CD14-positive monocyte (primary cell): ENCODE measurements around the gene RAD50. TPM values are rescaled to one million over a fixed set of nuclear protein-coding genes. Genes with fewer than 3 reads are reported as not detected.
"Not testable (repeated sequence)": the region's sequence is repeated elsewhere in the genome, so short reads cannot be mapped to it uniquely, and the experiment has no call there.

Experiments
- DNase-seq, 3 donors: peaks; one replicate each; pipeline ENCODE4 v3.0.0-alpha.2; 2011 to 2022
- H2AFZ ChIP-seq: 2 replicates; pipeline ENCODE4 v1.6.0; 2012; ENCODE audit warnings: mild to moderate bottlenecking, low read depth, low read length, inconsistent platforms; ENCODE audit not compliant: insufficient read depth, poor library complexity, severe bottlenecking
- H3K27ac ChIP-seq, 2 donors: 1 replicate in 1 of 2; 2 replicates in 1 of 2; pipeline ENCODE4 v1.5.1; 2012 to 2013; ENCODE audit warnings: low read length in 2 of 2, control low read depth in 1 of 2, inconsistent platforms in 1 of 2, low read depth in 1 of 2, mild to moderate bottlenecking in 1 of 2
- H3K27me3 ChIP-seq, 2 donors: one replicate each; pipeline versions ENCODE4 v1.6.0 to v1.6.1; 2011 to 2013; ENCODE audit warnings: low read length in 2 of 2; ENCODE audit not compliant: control insufficient read depth in 2 of 2, insufficient read depth in 2 of 2
- H3K36me3 ChIP-seq, 2 donors: replicated peaks in 1 of 2; 1 replicate in 1 of 2; 2 replicates in 1 of 2; pipeline versions ENCODE4 v1.5.1 to v1.6.1; 2012 to 2013; ENCODE audit warnings: low read length in 2 of 2, control low read depth in 1 of 2, inconsistent platforms in 1 of 2, mild to moderate bottlenecking in 1 of 2; ENCODE audit not compliant: insufficient read depth in 2 of 2, control insufficient read depth in 1 of 2
- H3K4me1 ChIP-seq, 2 donors: 1 replicate in 1 of 2; 2 replicates in 1 of 2; pipeline versions ENCODE4 v1.5.1 to v1.6.1; 2012 to 2013; ENCODE audit warnings: low read length in 2 of 2, control low read depth in 1 of 2, inconsistent platforms in 1 of 2, mild to moderate bottlenecking in 1 of 2, moderate library complexity in 1 of 2; ENCODE audit not compliant: insufficient read depth in 2 of 2, control insufficient read depth in 1 of 2
- H3K4me2 ChIP-seq: replicated peaks from 2 replicates; pipeline ENCODE3; 2012; ENCODE audit warnings: low read length, moderate library complexity, mild to moderate bottlenecking; ENCODE audit not compliant: poor library complexity, severe bottlenecking; ENCODE audit errors: extremely low read depth
- H3K4me3 ChIP-seq, 3 experiments: fragments of 200-600 bp in 1 of 3; sonication (generic) in 1 of 3; replicated peaks in 1 of 3; 1 replicate in 2 of 3; 2 replicates in 1 of 3; pipeline ENCODE4 v1.5.1; 2011 to 2013; ENCODE audit warnings: low read length in 3 of 3, mild to moderate bottlenecking in 3 of 3, control low read depth in 2 of 3, low read depth in 2 of 3, inconsistent platforms in 1 of 3, moderate library complexity in 1 of 3
- H3K79me2 ChIP-seq: 2 replicates; pipeline ENCODE4 v1.6.0; 2012; ENCODE audit warnings: mild to moderate bottlenecking, control low read depth, inconsistent platforms, low read length, moderate library complexity; ENCODE audit not compliant: insufficient read depth
- H3K9ac ChIP-seq: 2 replicates; pipeline ENCODE4 v1.6.0; 2017; ENCODE audit warnings: low read length, mild to moderate bottlenecking; ENCODE audit not compliant: insufficient read depth, poor library complexity, severe bottlenecking
- H3K9me3 ChIP-seq, 2 donors: replicated peaks in 1 of 2; 1 replicate in 1 of 2; 2 replicates in 1 of 2; pipeline versions ENCODE4 v1.5.1 to v1.6.1; 2012 to 2013; ENCODE audit warnings: low read length in 2 of 2, control low read depth in 1 of 2; ENCODE audit not compliant: control insufficient read depth in 1 of 2, insufficient read depth in 1 of 2
- H4K20me1 ChIP-seq: 2 replicates; pipeline ENCODE4 v1.6.0; 2012; ENCODE audit warnings: mild to moderate bottlenecking, low read length, control low read depth, moderate library complexity; ENCODE audit not compliant: insufficient read depth
- H3K27ac Mint-ChIP-seq, 7 donors: one replicate each; pipeline ENCODE4 v1.8.0; 2020; ENCODE audit warnings: mild to moderate bottlenecking in 7 of 7, mixed read lengths in 7 of 7, moderate library complexity in 6 of 7, inconsistent platforms in 2 of 7
- H3K27me3 Mint-ChIP-seq, 3 donors: one replicate each; pipeline ENCODE4 v1.8.0; 2021 to 2022; ENCODE audit warnings: low read depth in 3 of 3, mild to moderate bottlenecking in 3 of 3, mixed read lengths in 3 of 3, moderate library complexity in 3 of 3, inconsistent platforms in 1 of 3
- H3K36me3 Mint-ChIP-seq, 2 donors: one replicate each; pipeline ENCODE4 v1.8.0; 2020; ENCODE audit warnings: mixed read lengths in 2 of 2, inconsistent platforms in 1 of 2, mild to moderate bottlenecking in 1 of 2
- H3K4me1 Mint-ChIP-seq: one replicate; pipeline ENCODE4 v1.8.0; 2020; ENCODE audit warnings: mild to moderate bottlenecking, mixed read lengths
- H3K4me3 Mint-ChIP-seq, 2 donors: one replicate each; pipeline ENCODE4 v1.8.0; 2020; ENCODE audit warnings: mild to moderate bottlenecking in 2 of 2, mixed read lengths in 2 of 2, moderate library complexity in 1 of 2
- H3K9me3 Mint-ChIP-seq, 7 donors: one replicate each; pipeline ENCODE4 v1.8.0; 2020 to 2022; ENCODE audit warnings: mixed read lengths in 7 of 7, mild to moderate bottlenecking in 6 of 7, moderate library complexity in 6 of 7, inconsistent platforms in 2 of 7
- WGBS: methylation state at CpG from one replicate; pipeline ENCODE4 v1.1.5; 2013; ENCODE audit warnings: missing lambda C conversion rate; ENCODE audit not compliant: insufficient coverage; 5-methylcytosine and 5-hydroxymethylcytosine counted together
- intact Hi-C, 2 donors: fragments of 100-400 bp; cut with micrococcal nuclease; formaldehyde crosslinking; loops; one replicate each; pipeline versions ENCODE4 v1.15.0 to v1.15.1; 2023
- polyA plus RNA-seq, 3 donors: library from polyadenylated mRNA; depleted of rRNA in 1 of 3; unstranded in 2 of 3; stranded (reverse) in 1 of 3; fragments of 300-500 nt in 2 of 3; fragments of >200 nt in 1 of 3; fragmentation: Illumina TruSeq in 2 of 3; gene quantifications; 1 replicate in 2 of 3; 2 replicates in 1 of 3; pipeline ENCODE4 v1.2.3, GENCODE V29; 2012 to 2021
- TF ChIP-seq, protein P1 (sequence below): fragments of 200-600 bp; IDR thresholded peaks from one replicate; pipeline ENCODE4 v1.8.0; 2022; ENCODE audit warnings: antibody characterized with exemption, mild to moderate bottlenecking

Gene RAD50
- polyA plus RNA-seq, 3 donors: 5.8 to 9.3 (median 8.2) TPM

DNA sequence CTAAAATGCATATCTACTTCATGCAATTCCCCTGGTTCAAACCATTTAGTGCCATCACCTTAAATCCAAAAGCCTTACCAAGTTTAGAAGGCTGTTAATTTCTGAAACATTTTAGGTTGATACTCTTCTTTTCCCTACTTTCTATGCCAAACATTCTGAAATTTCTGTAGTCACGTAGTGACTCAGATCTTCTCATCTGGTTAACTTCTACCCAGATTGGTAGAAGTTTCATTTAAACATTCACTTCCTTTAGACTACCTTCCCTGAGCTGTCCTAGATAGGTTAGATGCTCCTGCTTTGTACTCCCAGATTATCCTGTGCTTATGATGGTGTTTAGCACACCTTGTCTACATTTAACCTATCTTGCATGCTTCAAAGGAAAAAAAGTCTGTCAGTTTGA is 9.9 kb downstream of the RAD50 start:
- Histone ChIP-seq H3K4me2 (no peak overlapping the region), H2AFZ (no peak overlapping the region), H4K20me1 (peaks cover 5% of the 10 kb centered on the region), H3K79me2 (peaks cover 5% of the 10 kb centered on the region), H3K4me3 (no peak overlapping the region), H3K9me3 (peaks cover 14 to 21% of the 10 kb centered on the region in 2 donors), H3K27me3 (no peaks in the 10 kb centered on the region), H3K4me1 (no peaks in the 10 kb centered on the region), H3K36me3 (peaks cover 34 to 88% of the 10 kb centered on the region in 2 donors), H3K9ac (no peak overlapping the region), H3K27ac (no peak overlapping the region)
- peaks cover 44 to 46% of the 10 kb centered on the region in 2 donors for H3K36me3 Mint-ChIP-seq
- H3K27me3 Mint-ChIP-seq: no peaks in the 10 kb centered on the region
- peaks cover 0 to 3% (median 0%) of the 10 kb centered on the region in 7 donors for H3K9me3 Mint-ChIP-seq
- H3K27ac Mint-ChIP-seq: no peak overlapping the region
- WGBS: no CpG with 5 or more reads among the region's 1 CpG
- no peaks in the 10 kb centered on the region for H3K4me1 Mint-ChIP-seq
- intact Hi-C loops: no loop called here
- TF ChIP-seq, protein P1, sequence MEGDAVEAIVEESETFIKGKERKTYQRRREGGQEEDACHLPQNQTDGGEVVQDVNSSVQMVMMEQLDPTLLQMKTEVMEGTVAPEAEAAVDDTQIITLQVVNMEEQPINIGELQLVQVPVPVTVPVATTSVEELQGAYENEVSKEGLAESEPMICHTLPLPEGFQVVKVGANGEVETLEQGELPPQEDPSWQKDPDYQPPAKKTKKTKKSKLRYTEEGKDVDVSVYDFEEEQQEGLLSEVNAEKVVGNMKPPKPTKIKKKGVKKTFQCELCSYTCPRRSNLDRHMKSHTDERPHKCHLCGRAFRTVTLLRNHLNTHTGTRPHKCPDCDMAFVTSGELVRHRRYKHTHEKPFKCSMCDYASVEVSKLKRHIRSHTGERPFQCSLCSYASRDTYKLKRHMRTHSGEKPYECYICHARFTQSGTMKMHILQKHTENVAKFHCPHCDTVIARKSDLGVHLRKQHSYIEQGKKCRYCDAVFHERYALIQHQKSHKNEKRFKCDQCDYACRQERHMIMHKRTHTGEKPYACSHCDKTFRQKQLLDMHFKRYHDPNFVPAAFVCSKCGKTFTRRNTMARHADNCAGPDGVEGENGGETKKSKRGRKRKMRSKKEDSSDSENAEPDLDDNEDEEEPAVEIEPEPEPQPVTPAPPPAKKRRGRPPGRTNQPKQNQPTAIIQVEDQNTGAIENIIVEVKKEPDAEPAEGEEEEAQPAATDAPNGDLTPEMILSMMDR: no peak
- DNase-seq: no peak
- H3K4me3 Mint-ChIP-seq: no peak overlapping the region

GRCh38 chr5:132576123-132576522 is 19.3 kb downstream of the RAD50 start:
- peaks cover 45 to 70% of the 10 kb centered on the region in 2 donors for H3K36me3 ChIP-seq
- intact Hi-C loops: no loop called here
- H3K9ac ChIP-seq: no peak overlapping the region
- H3K27ac Mint-ChIP-seq: no peak overlapping the region
- H3K27me3 Mint-ChIP-seq: no peaks in the 10 kb centered on the region
- no peaks in the 10 kb centered on the region for H3K4me1 Mint-ChIP-seq
- no peaks in the 10 kb centered on the region for H3K27me3 ChIP-seq
- no CpG with 5 or more reads among the region's 1 CpG for WGBS
- H3K4me2 ChIP-seq: no peak overlapping the region
- TF ChIP-seq, protein P1: no peak
- H3K9me3 Mint-ChIP-seq: no peaks in the 10 kb centered on the region
- no peak overlapping the region for H2AFZ ChIP-seq
- no peaks in the 10 kb centered on the region for H3K4me1 ChIP-seq
- H3K9me3 ChIP-seq: no peaks in the 10 kb centered on the region
- no peak overlapping the region for H3K27ac ChIP-seq
- H3K4me3 Mint-ChIP-seq: no peak overlapping the region
- H3K36me3 Mint-ChIP-seq: peaks cover 54 to 63% of the 10 kb centered on the region in 2 donors
- H4K20me1 ChIP-seq: no peaks in the 10 kb centered on the region
- H3K79me2 ChIP-seq: no peaks in the 10 kb centered on the region
- DNase-seq: no peak
- H3K4me3 ChIP-seq: no peak overlapping the region

- H3K79me2 ChIP-seq, H3K4me3 Mint-ChIP-seq, H3K9me3 Mint-ChIP-seq, H3K27me3 ChIP-seq, H2AFZ ChIP-seq, intact Hi-C loops, H3K4me1 ChIP-seq, H3K27ac ChIP-seq, H3K27ac Mint-ChIP-seq, DNase-seq, H3K27me3 Mint-ChIP-seq, H4K20me1 ChIP-seq, H3K9ac ChIP-seq, H3K4me3 ChIP-seq, H3K4me1 Mint-ChIP-seq, H3K4me2 ChIP-seq, H3K9me3 ChIP-seq: not testable (repeated sequence)
- peaks cover 64 to 68% of the 10 kb centered on the region in 2 donors for H3K36me3 Mint-ChIP-seq
- WGBS: no CpG with 5 or more reads among the region's 2 CpGs
- peaks cover 65 to 94% of the 10 kb centered on the region in 2 donors for H3K36me3 ChIP-seq
Measured at GRCh38 chr5:132584560-132584959, 27.8 kb downstream of the RAD50 start.
